Activated naive CD8-positive, alpha-beta T cell treated with anti-CD3 and anti-CD28 coated beads for 36 hours (primary cell): ENCODE results near the gene EVC. TPM values are rescaled to one million over a fixed set of nuclear protein-coding genes. Genes with fewer than 3 reads are reported as not detected.

Experiments used
- DNase-seq: peaks from one replicate; pipeline ENCODE4 v3.0.0; 2021
- H3K27ac Mint-ChIP-seq: one replicate; pipeline ENCODE4 v1.8.0; 2022; ENCODE audit warnings: mild to moderate bottlenecking, moderate library complexity, mixed read lengths
- H3K27me3 Mint-ChIP-seq: one replicate; pipeline ENCODE4 v1.8.0; 2022; ENCODE audit warnings: mild to moderate bottlenecking, mixed read lengths
- H3K36me3 Mint-ChIP-seq: one replicate; pipeline ENCODE4 v1.8.0; 2021; ENCODE audit warnings: mild to moderate bottlenecking, mixed read lengths
- H3K4me1 Mint-ChIP-seq: one replicate; pipeline ENCODE4 v1.8.0; 2021; ENCODE audit warnings: mixed read lengths
- H3K4me3 Mint-ChIP-seq: one replicate; pipeline ENCODE4 v1.8.0; 2022; ENCODE audit warnings: mild to moderate bottlenecking, moderate library complexity, mixed read lengths
- H3K9me3 Mint-ChIP-seq: one replicate; pipeline ENCODE4 v1.8.0; 2022; ENCODE audit warnings: mixed read lengths
- total RNA-seq, 2 experiments: library from RNA; stranded (reverse); gene quantifications; one replicate each; pipeline ENCODE4 v1.2.3, GENCODE V29; 2021

The EVC gene
- total RNA-seq, 2 experiments from 2014 or later, result 0.06 to 0.08 TPM

- Mint-ChIP-seq H3K4me3 (no peak overlapping the region), H3K36me3 (no peaks in the 10 kb centered on the region), H3K27ac (no peak overlapping the region), H3K27me3 (no peaks in the 10 kb centered on the region), H3K9me3 (no peaks in the 10 kb centered on the region), H3K4me1 (no peaks in the 10 kb centered on the region)
- DNase-seq, result no peak
Observed at GRCh38 chr4:5857199-5857598, 146.2 kb downstream of the EVC start.

DNA sequence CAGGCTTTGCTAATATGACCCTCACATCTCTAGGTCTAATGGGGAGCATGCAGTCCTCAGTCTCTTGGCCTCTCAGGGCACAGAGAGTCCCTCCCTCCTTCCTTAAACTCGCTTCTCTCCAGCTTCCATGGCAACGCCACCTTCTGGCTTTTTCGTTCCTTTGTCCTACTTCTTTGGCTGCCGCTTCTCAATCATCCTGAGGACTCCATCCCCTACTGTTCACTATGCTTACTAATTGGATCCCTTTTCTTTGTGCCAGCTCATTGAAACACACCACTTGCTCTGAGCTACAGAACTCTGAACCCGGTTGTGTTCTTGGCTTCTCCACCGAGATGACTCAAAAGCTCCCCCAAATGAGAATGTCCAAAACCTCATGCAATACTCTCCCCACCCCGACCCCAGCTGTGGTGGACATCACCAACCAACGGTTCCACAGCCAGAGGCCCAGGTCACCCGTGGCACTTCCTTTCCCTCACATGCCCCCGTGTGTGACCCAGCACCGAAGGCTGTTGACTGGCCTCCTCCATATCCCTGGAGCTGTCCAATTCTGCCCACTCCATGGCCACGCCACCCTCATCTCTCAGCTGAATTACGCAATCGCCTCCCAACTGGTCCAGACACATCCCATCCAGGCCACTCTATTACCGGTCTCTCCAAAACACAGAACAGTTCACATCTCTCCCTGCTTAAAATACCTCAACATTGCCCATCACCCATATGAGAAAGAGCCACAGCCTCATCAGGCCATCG is 147.2 kb downstream of the EVC start:
- Mint-ChIP-seq H3K36me3 (no peaks in the 10 kb centered on the region), H3K27me3 (no peaks in the 10 kb centered on the region), H3K4me3 (no peak overlapping the region), H3K4me1 (peaks cover 1% of the 10 kb centered on the region), H3K9me3 (no peaks in the 10 kb centered on the region), H3K27ac (no peak overlapping the region)
- no peak for DNase-seq

- DNase-seq, result peak; percentile 64
- Mint-ChIP-seq H3K36me3 (no peaks in the 10 kb centered on the region), H3K27me3 (peaks cover 21% of the 10 kb centered on the region), H3K4me3 (no peak overlapping the region), H3K9me3 (no peaks in the 10 kb centered on the region), H3K4me1 (peaks cover 22% of the 10 kb centered on the region), H3K27ac (peak overlapping the region; percentile 16)
Observed at GRCh38 chr4:5863461-5864113, 152.6 kb downstream of the EVC start.

Other genes with a start within 250 kb of the EVC start
- gene EVC2, start 2.6 kb upstream of the EVC start, total RNA-seq, result under 1 TPM in 1 of 2 experiments, not detected in 1; 0.04 TPM
- gene CRMP1, start 181.9 kb downstream of the EVC start, total RNA-seq, result not detected